ENCODE measurements around the gene DGKQ. TPM values are rescaled to one million over a fixed set of nuclear protein-coding genes. Genes with fewer than 3 reads are reported as not detected.

The DGKQ gene
- total and polyA plus RNA-seq, 2 of the 13 experiments (the other 11 are each of a cell fraction or from before 2014, with no cell fraction given) = 4.5 to 7.2 TPM

- TF ChIP-seq RARG (CRISPR knock-in tag; IDR thresholded peaks at IDR 0.05; ENCODE audit: low read depth) (no peak), SRSF1 (optimal IDR thresholded peaks at IDR 0.05; ENCODE audit: low read depth, low read length) (peak; percentile 42), MAZ (IDR thresholded peaks at IDR 0.05; ENCODE audit: borderline replicate concordance, low read depth, low read length) (no peak), MAZ (CRISPR knock-in tag; IDR thresholded peaks at IDR 0.05; ENCODE audit: low read depth) (0 out of 2 replicates have a peak, but pooled peaks have one; percentile 24), ZGPAT (CRISPR knock-in tag; IDR thresholded peaks at IDR 0.05) (peak; percentile 21; the same call in 1 of the 2 replicates)
Measured at GRCh38 chr4:997375-998071, 24.2 kb upstream of the DGKQ start (continued).

GRCh38 chr4:996997-997374 lies 23.6 kb upstream of the DGKQ start:
- BruUV-seq (replicated peaks) = no TSS peak
- Histone ChIP-seq H2AFZ (ENCODE audit: low read length) (no peak overlapping the region), H3K9ac (ENCODE audit: insufficient read depth, low read depth, low read length) (peak overlapping the region; percentile 38; the same call in 1 of the 2 replicates), H3K27me3 (ENCODE audit: control insufficient read depth in 1 of 2, insufficient read depth in 2 of 2, low read length in 2 of 2) (peaks cover 7 to 22% of the 10 kb centered on the region in 2 experiments; a peak in 3 of 5 replicates), H3K79me2 (ENCODE audit: insufficient read depth, low read length) (peaks cover 5% of the 10 kb centered on the region), H3K4me3 (replicated peaks in 1 of 3; ENCODE audit: insufficient read depth in 1 of 3, low read depth in 2 of 3, low read length in 3 of 3) (peak overlapping the region; percentile 52 to 71 (median 59)), H4K20me1 (ENCODE audit: insufficient read depth, low read length) (no peaks in the 10 kb centered on the region), H3K9me3 (ENCODE audit: low read length) (no peaks in the 10 kb centered on the region), H3K27ac (ENCODE audit: extremely low read length, insufficient read depth, low read length) (no peak overlapping the region), H3K36me3 (replicated peaks in 1 of 2; ENCODE audit: control insufficient read depth in 1 of 2, insufficient read depth in 2 of 2, low read length in 2 of 2) (no peaks in the 10 kb centered on the region), H3K4me2 (ENCODE audit: low read depth, low read length) (peak overlapping the region; percentile 85), H3K4me1 (ENCODE audit: insufficient read depth, low read length) (peaks cover 49% of the 10 kb centered on the region)
- WGBS (ENCODE audit: low lambda C conversion rate) = 2% methylated on average over 11 of the region's 25 CpGs
- ATAC-seq (no peak), FAIRE-seq (no peak), DNase-seq (ENCODE audit: low spot score) (no peak)
- POLR2A ChIA-PET = no interaction called here
- intact Hi-C loops (cut with micrococcal nuclease; ENCODE audit: unreplicated experiment) (no loop called here), in situ Hi-C loops (cut with HindIII; ENCODE audit: extremely low pct_ligation_motif_present, low pct_unique_long_range_greater_than_20kb) (no loop called here)
- CTCF ChIA-PET (ENCODE audit: low intra/inter-chr PET ratio, low total read pairs) = no interaction called here
- TF ChIP-seq ZNF710 (CRISPR knock-in tag; IDR thresholded peaks at IDR 0.05; ENCODE audit: borderline replicate concordance) (no peak), SP4 (CRISPR knock-in tag; IDR thresholded peaks at IDR 0.05) (peak; percentile 16; the same call in 1 of the 2 replicates), HOMEZ (CRISPR knock-in tag; IDR thresholded peaks at IDR 0.05; ENCODE audit: low read depth) (no peak), RBM39 (IDR thresholded peaks at IDR 0.05; ENCODE audit: low read depth, low read length, poor library complexity, severe bottlenecking) (no peak), TFDP1 (CRISPR knock-in tag; IDR thresholded peaks at IDR 0.05; ENCODE audit: borderline replicate concordance) (no peak), DZIP1 (CRISPR knock-in tag; IDR thresholded peaks at IDR 0.05) (0 out of 2 replicates have a peak, but pooled peaks have one; percentile 9), CREM (IDR thresholded peaks at IDR 0.05) (no peak), CREM (CRISPR knock-in tag; IDR thresholded peaks at IDR 0.05) (no peak)
